HG03432 (cell line): ENCODE measurements around the gene NCKIPSD.

Experiments
- ATAC-seq: cut with Tn5 transposase; IDR thresholded peaks from one replicate; pipeline ENCODE4 v1.9.1; 2021; ENCODE audit warnings: mild to moderate bottlenecking, moderate library complexity; ENCODE audit not compliant: unreplicated experiment

NCKIPSD gene

GRCh38 chr3:48697952-48698351 lies 12.2 kb upstream of the NCKIPSD start:
- ATAC-seq: no peak

- no peak for ATAC-seq
These were observed 10.9 kb upstream of the NCKIPSD start for GRCh38 chr3:48696601-48697000.

GRCh38 chr3:48696156-48696555 lies 10.4 kb upstream of the NCKIPSD start:
- no peak for ATAC-seq

- no peak for ATAC-seq
These were observed 9.7 kb upstream of the NCKIPSD start for GRCh38 chr3:48695393-48695753.

- ATAC-seq: no peak
These were observed 9.1 kb upstream of the NCKIPSD start for GRCh38 chr3:48694610-48695392.

GRCh38 chr3:48693826-48694225 lies 8.1 kb upstream of the NCKIPSD start:
- no peak for ATAC-seq

GRCh38 chr3:48692551-48692950 lies 6.8 kb upstream of the NCKIPSD start:
- ATAC-seq: no peak

- no peak for ATAC-seq
These were observed 5.2 kb upstream of the NCKIPSD start for GRCh38 chr3:48690846-48691458.

GRCh38 chr3:48689384-48689783 lies 3.7 kb upstream of the NCKIPSD start:
- ATAC-seq: no peak

GRCh38 chr3:48688737-48689075 lies 3.0 kb upstream of the NCKIPSD start:
- ATAC-seq: no peak

- ATAC-seq: no peak
These were observed 2.5 kb upstream of the NCKIPSD start for GRCh38 chr3:48688032-48688736.

GRCh38 chr3:48687220-48687678 lies 1.5 kb upstream of the NCKIPSD start:
- ATAC-seq: no peak

- ATAC-seq: no peak
These were observed 964 bp upstream of the NCKIPSD start for GRCh38 chr3:48686538-48687219.

GRCh38 chr3:48685293-48685602 lies 467 bp downstream of the NCKIPSD start:
- no peak for ATAC-seq

- ATAC-seq: no peak
These were observed 1.1 kb downstream of the NCKIPSD start for GRCh38 chr3:48684480-48685143.

GRCh38 chr3:48684054-48684349 lies 1.7 kb downstream of the NCKIPSD start:
- ATAC-seq: no peak

- no peak for ATAC-seq
These were observed 2.9 kb downstream of the NCKIPSD start for GRCh38 chr3:48682786-48683185.

GRCh38 chr3:48681974-48682610 lies 3.6 kb downstream of the NCKIPSD start:
- no peak for ATAC-seq

- ATAC-seq: no peak
These were observed 4.2 kb downstream of the NCKIPSD start for GRCh38 chr3:48681541-48681880.

GRCh38 chr3:48680811-48681540 lies 4.7 kb downstream of the NCKIPSD start:
- ATAC-seq: no peak
